Measurements from ENCODE around the gene RALB.

DNA sequence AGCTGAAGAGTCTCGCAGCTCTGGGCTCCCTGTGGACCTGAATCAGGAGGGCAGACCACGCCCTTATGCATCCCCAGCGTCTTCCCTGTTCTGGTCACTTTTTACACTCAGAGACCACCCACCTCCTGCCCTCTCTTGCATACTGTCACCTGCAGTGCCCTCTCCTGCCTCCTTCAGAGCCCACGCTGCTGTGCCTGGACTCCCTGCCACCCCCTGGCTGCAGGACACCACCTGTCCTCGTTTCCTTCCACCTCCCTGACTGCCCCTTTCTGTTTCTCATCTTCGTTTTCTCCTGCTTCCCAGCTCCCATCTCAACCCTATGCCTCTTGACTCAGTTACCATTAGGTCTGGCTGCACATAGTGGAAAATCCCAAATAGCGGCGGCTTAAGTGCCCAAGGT, 84.1 kb downstream of the RALB start:
- TF ChIP-seq, protein P1, sequence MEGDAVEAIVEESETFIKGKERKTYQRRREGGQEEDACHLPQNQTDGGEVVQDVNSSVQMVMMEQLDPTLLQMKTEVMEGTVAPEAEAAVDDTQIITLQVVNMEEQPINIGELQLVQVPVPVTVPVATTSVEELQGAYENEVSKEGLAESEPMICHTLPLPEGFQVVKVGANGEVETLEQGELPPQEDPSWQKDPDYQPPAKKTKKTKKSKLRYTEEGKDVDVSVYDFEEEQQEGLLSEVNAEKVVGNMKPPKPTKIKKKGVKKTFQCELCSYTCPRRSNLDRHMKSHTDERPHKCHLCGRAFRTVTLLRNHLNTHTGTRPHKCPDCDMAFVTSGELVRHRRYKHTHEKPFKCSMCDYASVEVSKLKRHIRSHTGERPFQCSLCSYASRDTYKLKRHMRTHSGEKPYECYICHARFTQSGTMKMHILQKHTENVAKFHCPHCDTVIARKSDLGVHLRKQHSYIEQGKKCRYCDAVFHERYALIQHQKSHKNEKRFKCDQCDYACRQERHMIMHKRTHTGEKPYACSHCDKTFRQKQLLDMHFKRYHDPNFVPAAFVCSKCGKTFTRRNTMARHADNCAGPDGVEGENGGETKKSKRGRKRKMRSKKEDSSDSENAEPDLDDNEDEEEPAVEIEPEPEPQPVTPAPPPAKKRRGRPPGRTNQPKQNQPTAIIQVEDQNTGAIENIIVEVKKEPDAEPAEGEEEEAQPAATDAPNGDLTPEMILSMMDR (optimal IDR thresholded peaks at IDR 0.05 in 1 of 3, IDR thresholded peaks at IDR 0.05 in 1 of 3, conservative IDR thresholded peaks at IDR 0.05 in 1 of 3; ENCODE audit: extremely low read depth in 1 of 3, insufficient read depth in 2 of 3, low read length in 3 of 3), result no peak
- no peak for TF ChIP-seq EZH2 (IDR thresholded peaks at IDR 0.05; ENCODE audit: low read length)
